Hepatocyte (in vitro differentiated cells): ENCODE results near the gene SLC36A4.

Experiments
- CTCF ChIP-seq: fragments of 200-600 bp; sonication (generic); IDR thresholded peaks from 2 replicates; pipeline ENCODE4 v1.5.1; 2016; ENCODE audit warnings: antibody characterized with exemption, mild to moderate bottlenecking; ENCODE audit not compliant: poor library complexity
- EZH2 ChIP-seq: fragments of 200-600 bp; sonication (generic); IDR thresholded peaks from 2 replicates; pipeline ENCODE4 v1.6.1; 2016; ENCODE audit warnings: antibody characterized with exemption, mild to moderate bottlenecking, borderline replicate concordance

DNA sequence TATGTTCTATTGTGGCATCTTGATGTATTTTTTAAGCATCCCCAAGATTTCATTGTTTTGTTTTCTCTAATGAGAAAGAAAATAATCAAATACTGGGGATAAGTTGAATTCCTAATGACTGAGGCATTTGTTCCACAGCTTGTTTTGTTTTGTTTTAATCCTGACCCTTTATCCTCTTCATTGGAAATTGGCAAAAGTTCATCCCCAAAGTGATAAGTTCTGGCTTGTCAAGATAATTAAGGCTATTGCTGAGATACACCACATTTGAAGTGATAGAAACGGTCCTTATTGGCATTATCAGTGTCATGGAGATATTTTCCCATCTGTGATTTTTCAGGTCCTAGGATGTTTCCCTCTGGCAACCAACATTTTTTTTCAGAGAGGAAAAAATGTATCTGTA is 65.0 kb downstream of the SLC36A4 start:
- no peak for TF ChIP-seq CTCF
- no peak for TF ChIP-seq EZH2
